NCI-H2227 (cell line): Measurements from ENCODE around the gene PTPN14.

ENCODE experiments used
- DNase-seq: peaks from one replicate; lab custom pipeline; 2025; ENCODE audit not compliant: unreplicated experiment; lab: John Stamatoyannopoulos, UW

The PTPN14 gene

GRCh38 chr1:214318956-214319736 is 232.3 kb downstream of the PTPN14 start:
- DNase-seq, result no peak

GRCh38 chr1:214318356-214318755 is 233.0 kb downstream of the PTPN14 start:
- DNase-seq, result no peak

- no peak for DNase-seq
These were observed 233.7 kb downstream of the PTPN14 start for GRCh38 chr1:214317734-214318133.

GRCh38 chr1:214317300-214317699 is 234.1 kb downstream of the PTPN14 start:
- DNase-seq, result no peak

- DNase-seq, result no peak
These were observed 234.8 kb downstream of the PTPN14 start for GRCh38 chr1:214316593-214316992.

- peak; percentile 44 for DNase-seq
These were observed 237.1 kb downstream of the PTPN14 start for GRCh38 chr1:214314178-214314843.

- DNase-seq, result no peak
These were observed 238.8 kb downstream of the PTPN14 start for GRCh38 chr1:214312530-214313051.

- DNase-seq, result no peak
These were observed 240.4 kb downstream of the PTPN14 start for GRCh38 chr1:214310777-214311690.

GRCh38 chr1:214310010-214310409 is 241.4 kb downstream of the PTPN14 start:
- no peak for DNase-seq

GRCh38 chr1:214306269-214306668 is 245.1 kb downstream of the PTPN14 start:
- DNase-seq, result no peak

- DNase-seq, result no peak
These were observed 246.1 kb downstream of the PTPN14 start for GRCh38 chr1:214305164-214305751.

- DNase-seq, result no peak
These were observed 248.1 kb downstream of the PTPN14 start for GRCh38 chr1:214303141-214303930.

GRCh38 chr1:214301526-214301925 is 249.9 kb downstream of the PTPN14 start:
- DNase-seq, result no peak

GRCh38 chr1:214300149-214300780 is 251.1 kb downstream of the PTPN14 start:
- DNase-seq, result no peak
